Measurements from ENCODE around the gene DPM3.

The DPM3 gene

GRCh38 chr1:155127105-155127966 is 13.0 kb downstream of the DPM3 start, which contains the start of gene EFNA1:
Gene EFNA1 (plus strand): TSS chr1:155127876. CDS start chr1:155127978, 102 bp downstream.
- no peak for TF ChIP-seq CTCF (IDR thresholded peaks at IDR 0.05; ENCODE audit: insufficient read depth, low read depth, low read length, missing control alignments)
- DNase-seq (ENCODE audit: low read depth) = no peak
- peak within 1 kb of the TSS; percentile 22 for H3K4me3 ChIP-seq (ENCODE audit: low read depth, low read length)

GRCh38 chr1:155126556-155127104 is 13.7 kb downstream of the DPM3 start:
- no peak overlapping the region for H3K4me3 ChIP-seq (ENCODE audit: low read depth, low read length)
- no peak for TF ChIP-seq CTCF (IDR thresholded peaks at IDR 0.05; ENCODE audit: insufficient read depth, low read depth, low read length, missing control alignments)
- DNase-seq (ENCODE audit: low read depth) = peak; percentile 46

GRCh38 chr1:155125946-155126555 is 14.3 kb downstream of the DPM3 start:
- no peak for DNase-seq (ENCODE audit: low read depth)
- TF ChIP-seq CTCF (IDR thresholded peaks at IDR 0.05; ENCODE audit: insufficient read depth, low read depth, low read length, missing control alignments) = no peak
- H3K4me3 ChIP-seq (ENCODE audit: low read depth, low read length) = no peak overlapping the region

GRCh38 chr1:155125511-155125945 is 14.8 kb downstream of the DPM3 start:
- no peak for TF ChIP-seq CTCF (IDR thresholded peaks at IDR 0.05; ENCODE audit: insufficient read depth, low read depth, low read length, missing control alignments)
- no peak for DNase-seq (ENCODE audit: low read depth)
- no peak overlapping the region for H3K4me3 ChIP-seq (ENCODE audit: low read depth, low read length)

GRCh38 chr1:155124503-155125463 is 15.5 kb downstream of the DPM3 start:
- no peak for TF ChIP-seq CTCF (IDR thresholded peaks at IDR 0.05; ENCODE audit: insufficient read depth, low read depth, low read length, missing control alignments)
- DNase-seq (ENCODE audit: low read depth) = no peak
- H3K4me3 ChIP-seq (ENCODE audit: low read depth, low read length) = no peak overlapping the region

- no peak for TF ChIP-seq CTCF (IDR thresholded peaks at IDR 0.05; ENCODE audit: insufficient read depth, low read depth, low read length, missing control alignments)
- DNase-seq (ENCODE audit: low read depth) = no peak
- H3K4me3 ChIP-seq (ENCODE audit: low read depth, low read length) = no peak overlapping the region
These were observed 16.5 kb downstream of the DPM3 start for GRCh38 chr1:155123801-155124200.
